H1 (cell line): ENCODE results near the gene SEZ6. TPM values are rescaled to one million over a fixed set of nuclear protein-coding genes. Genes with fewer than 3 reads are reported as not detected.

Source experiments
- CTCF ChIA-PET: fragments of 300-600 bp; sonication (Branson Sonifier 250); formaldehyde crosslinking; loops from one replicate; lab custom pipeline; 2021; ENCODE audit not compliant: partially characterized antibody; lab: Charles Lee
- POLR2A ChIA-PET: fragments of 300-600 bp; sonication (Branson Sonifier 250); formaldehyde crosslinking; loops from one replicate; lab custom pipeline; 2021; ENCODE audit warnings: inconsistent platforms; ENCODE audit not compliant: partially characterized antibody; lab: Charles Lee
- DNase-seq, 2 experiments: peaks; one replicate each; pipeline versions ENCODE4 v3.0.0 to v3.0.0-alpha.2; 2010 to 2022; ENCODE audit warnings: low spot score in 2 of 2, low read depth in 1 of 2, mixed read lengths in 1 of 2
- FAIRE-seq: peaks from 2 replicates; lab custom pipeline; 2011; peaks lifted over from hg19 to GRCh38; lab: Jason Lieb, UNC
- H2AFZ ChIP-seq: 2 replicates; pipeline ENCODE4 v1.8.1; 2012; ENCODE audit warnings: low read length, inconsistent platforms
- H2AK5ac ChIP-seq: 2 replicates; pipeline ENCODE4 v1.6.1; 2013; ENCODE audit warnings: low read depth, low read length
- H2BK120ac ChIP-seq: replicated peaks from 2 replicates; pipeline ENCODE3; 2013; ENCODE audit warnings: low read depth, low read length, inconsistent platforms
- H2BK12ac ChIP-seq: 2 replicates; pipeline ENCODE4 v1.6.1; 2013; ENCODE audit warnings: low read depth, low read length
- H2BK15ac ChIP-seq: 2 replicates; pipeline ENCODE4 v1.6.1; 2013; ENCODE audit warnings: low read length
- H2BK20ac ChIP-seq: 2 replicates; pipeline ENCODE4 v1.6.1; 2013; ENCODE audit warnings: low read length
- H2BK5ac ChIP-seq: 2 replicates; pipeline ENCODE4 v1.6.1; 2013; ENCODE audit warnings: low read depth, low read length
- H3K14ac ChIP-seq: 2 replicates; pipeline ENCODE4 v1.6.1; 2013; ENCODE audit warnings: inconsistent platforms; ENCODE audit not compliant: insufficient read length
- H3K18ac ChIP-seq: 2 replicates; pipeline ENCODE4 v1.6.1; 2013; ENCODE audit warnings: low read length; ENCODE audit errors: extremely low read depth
- H3K23ac ChIP-seq: 2 replicates; pipeline ENCODE4 v1.6.1; 2013; ENCODE audit warnings: inconsistent platforms; ENCODE audit not compliant: insufficient read length
- H3K23me2 ChIP-seq: 2 replicates; pipeline ENCODE4 v1.6.1; 2013; ENCODE audit warnings: low read depth, low read length
- H3K27ac ChIP-seq: 2 replicates; pipeline ENCODE4 v1.6.1; 2011; ENCODE audit warnings: low read depth, low read length, inconsistent platforms
- H3K27me3 ChIP-seq, 4 experiments: replicated peaks in 1 of 4; 1 replicate in 1 of 4; 2 replicates in 3 of 4; pipeline versions ENCODE4 v1.6.1 to v1.8.1; 2011 to 2013; ENCODE audit warnings: low read length in 3 of 4, mild to moderate bottlenecking in 3 of 4, inconsistent platforms in 2 of 4, mixed read lengths in 2 of 4, moderate library complexity in 1 of 4; ENCODE audit not compliant: control insufficient read depth in 3 of 4, insufficient read depth in 3 of 4; ENCODE audit errors: extremely low read depth in 1 of 4
- H3K36me3 ChIP-seq, 4 experiments: 2 replicates each; pipeline versions ENCODE4 v1.6.1 to v1.8.1; 2011 to 2013; ENCODE audit warnings: mild to moderate bottlenecking in 4 of 4, low read length in 3 of 4, moderate library complexity in 2 of 4, control low read depth in 1 of 4, inconsistent platforms in 1 of 4; ENCODE audit not compliant: insufficient read depth in 4 of 4, control insufficient read depth in 2 of 4
- H3K4ac ChIP-seq: replicated peaks from 2 replicates; pipeline ENCODE3; 2013; ENCODE audit warnings: low read length, low read depth, mixed read lengths, inconsistent platforms; ENCODE audit not compliant: insufficient read length
- H3K4me1 ChIP-seq, 4 experiments: replicated peaks in 1 of 4; 1 replicate in 1 of 4; 2 replicates in 3 of 4; pipeline versions ENCODE4 v1.6.1 to v1.8.1; 2011 to 2013; ENCODE audit warnings: low read length in 3 of 4, inconsistent platforms in 2 of 4, mixed read lengths in 1 of 4; ENCODE audit not compliant: insufficient read depth in 4 of 4, control insufficient read depth in 3 of 4
- H3K4me2 ChIP-seq, 2 experiments: 2 replicates each; pipeline versions ENCODE4 v1.6.1 to v1.8.1; 2011 to 2013; ENCODE audit warnings: low read depth in 2 of 2, low read length in 2 of 2, control low read depth in 1 of 2, inconsistent platforms in 1 of 2, mild to moderate bottlenecking in 1 of 2; ENCODE audit not compliant: insufficient read depth in 1 of 2
- H3K4me3 ChIP-seq, 4 experiments: fragments of 200-600, 300-600 bp in 1 of 4; sonication (generic), shearing (Covaris generic), sonication (Bioruptor Twin) in 1 of 4; 2 replicates each; pipeline versions ENCODE4 v1.5.1 to v1.8.1; 2011 to 2016; ENCODE audit warnings: low read length in 4 of 4, low read depth in 3 of 4, control low read depth in 2 of 4, inconsistent platforms in 2 of 4, mild to moderate bottlenecking in 2 of 4, mixed read lengths in 1 of 4, moderate library complexity in 1 of 4; ENCODE audit not compliant: insufficient read depth in 2 of 4; ENCODE audit errors: extremely low read depth in 1 of 4
- H3K56ac ChIP-seq: replicated peaks from 2 replicates; pipeline ENCODE3; 2013; ENCODE audit warnings: low read depth, mild to moderate bottlenecking, mixed read lengths, low read length, inconsistent platforms; ENCODE audit not compliant: insufficient read length
- H3K79me1 ChIP-seq: 2 replicates; pipeline ENCODE4 v1.6.1; 2013; ENCODE audit warnings: low read depth, low read length, control low read depth
- H3K79me2 ChIP-seq, 2 experiments: 2 replicates each; pipeline versions ENCODE4 v1.6.1 to v1.8.1; 2012 to 2013; ENCODE audit warnings: low read length in 2 of 2, mild to moderate bottlenecking in 2 of 2, inconsistent platforms in 1 of 2; ENCODE audit not compliant: insufficient read depth in 2 of 2, control insufficient read depth in 1 of 2
- H3K9ac ChIP-seq, 4 experiments: replicated peaks in 1 of 4; 1 replicate in 1 of 4; 2 replicates in 3 of 4; pipeline versions ENCODE4 v1.6.1 to v1.8.1; 2011 to 2013; ENCODE audit warnings: low read depth in 3 of 4, low read length in 3 of 4, control low read depth in 2 of 4, mild to moderate bottlenecking in 2 of 4, moderate library complexity in 2 of 4, inconsistent platforms in 1 of 4; ENCODE audit errors: extremely low read depth in 1 of 4
- H3K9me3 ChIP-seq, 2 experiments: 2 replicates each; pipeline versions ENCODE4 v1.6.1 to v1.8.1; 2012 to 2013; ENCODE audit warnings: mild to moderate bottlenecking in 2 of 2, moderate library complexity in 2 of 2, control low read depth in 1 of 2, inconsistent platforms in 1 of 2, low read depth in 1 of 2, low read length in 1 of 2, mixed read lengths in 1 of 2; ENCODE audit not compliant: insufficient read depth in 2 of 2
- H4K20me1 ChIP-seq, 2 experiments: replicated peaks in 1 of 2; 2 replicates each; pipeline versions ENCODE3 to v1.8.1; 2011 to 2013; ENCODE audit warnings: inconsistent platforms in 2 of 2, low read length in 2 of 2, mild to moderate bottlenecking in 1 of 2; ENCODE audit not compliant: insufficient read depth in 2 of 2, control insufficient read depth in 1 of 2
- H4K5ac ChIP-seq: 2 replicates; pipeline ENCODE4 v1.6.1; 2013; ENCODE audit warnings: low read length, low read depth, mixed read lengths, inconsistent platforms; ENCODE audit not compliant: insufficient read length
- H4K8ac ChIP-seq: 2 replicates; pipeline ENCODE4 v1.8.0; 2013; ENCODE audit warnings: mild to moderate bottlenecking, moderate library complexity, low read length, inconsistent platforms; ENCODE audit not compliant: insufficient read depth; ENCODE audit errors: extremely low read depth
- H4K91ac ChIP-seq: replicated peaks from 2 replicates; pipeline ENCODE3; 2013; ENCODE audit warnings: low read length, mixed read lengths, inconsistent platforms; ENCODE audit not compliant: insufficient read length
- BACH1 ChIP-seq: IDR thresholded peaks from 2 replicates; pipeline ENCODE4 v1.6.1; 2012; ENCODE audit warnings: low read length, improper control_type of control experiment
- CREB1 ChIP-seq: IDR thresholded peaks from 2 replicates; pipeline ENCODE4 v1.6.1; 2012; ENCODE audit warnings: inconsistent platforms
- FOSL1 ChIP-seq: IDR thresholded peaks from 2 replicates; pipeline ENCODE4 v1.6.1; 2011; ENCODE audit warnings: mild to moderate bottlenecking, low read depth, low read length, moderate library complexity; ENCODE audit not compliant: insufficient read depth
- HDAC2 ChIP-seq, 2 experiments: fragments of 300-600 bp in 1 of 2; sonication (generic) in 1 of 2; IDR thresholded peaks; 2 replicates each; pipeline ENCODE4 v1.6.1; 2011 to 2012; ENCODE audit warnings: low read depth in 2 of 2, low read length in 2 of 2, mild to moderate bottlenecking in 2 of 2, moderate library complexity in 2 of 2, borderline replicate concordance in 1 of 2, inconsistent platforms in 1 of 2
- HDAC6 ChIP-seq: IDR thresholded peaks from one replicate; pipeline ENCODE4 v1.7.1; 2012; ENCODE audit warnings: low read depth, mild to moderate bottlenecking, inconsistent platforms, low read length, moderate library complexity
- KDM1A ChIP-seq: fragments of 200-600, 300-600 bp; sonication (generic); IDR thresholded peaks from 2 replicates; pipeline ENCODE4 v1.7.1; 2016; ENCODE audit warnings: mild to moderate bottlenecking, low read length, borderline replicate concordance
- KDM4A ChIP-seq: IDR thresholded peaks from one replicate; pipeline ENCODE4 v1.7.1; 2012; ENCODE audit warnings: low read depth, mild to moderate bottlenecking, moderate library complexity, low read length, inconsistent platforms; ENCODE audit not compliant: severe bottlenecking
- POU5F1 ChIP-seq: IDR thresholded peaks from 2 replicates; pipeline ENCODE4 v1.6.1; 2011; ENCODE audit warnings: low read depth, mild to moderate bottlenecking, low read length, moderate library complexity
- RFX5 ChIP-seq: IDR thresholded peaks from 2 replicates; pipeline ENCODE4 v1.6.1; 2011; ENCODE audit warnings: low read depth, low read length, improper control_type of control experiment, borderline replicate concordance
- SAP30 ChIP-seq: fragments of 300-600 bp; sonication (generic); IDR thresholded peaks from 2 replicates; pipeline ENCODE4 v1.7.1; 2012; ENCODE audit warnings: low read length, moderate library complexity, mild to moderate bottlenecking, inconsistent platforms; ENCODE audit not compliant: insufficient read depth, insufficient replicate concordance
- TAF1 ChIP-seq: IDR thresholded peaks from 2 replicates; pipeline ENCODE4 v1.6.1; 2011; ENCODE audit warnings: mild to moderate bottlenecking, low read depth, low read length
- YY1 ChIP-seq: IDR thresholded peaks from 2 replicates; pipeline ENCODE4 v1.6.1; 2011; ENCODE audit warnings: low read depth, mild to moderate bottlenecking, low read length
- WGBS, 2 experiments: shearing (Covaris generic) in 1 of 2; methylation state at CpG; one replicate each; pipeline versions ENCODE4 v1.1.6 to v1.1.7; 2013 to 2015; ENCODE audit warnings: low lambda C conversion rate in 2 of 2, mixed read lengths in 2 of 2, inconsistent platforms in 1 of 2, low coverage in 1 of 2, missing lambda C conversion rate in 1 of 2; ENCODE audit not compliant: insufficient replicate concordance in 2 of 2, insufficient coverage in 1 of 2, insufficient read length in 1 of 2; ENCODE audit errors: extremely low coverage in 1 of 2, missing lambda C conversion rate in 1 of 2; 5-methylcytosine and 5-hydroxymethylcytosine counted together
- polyA plus RNA-seq, 7 experiments: library from polyadenylated mRNA; depleted of rRNA in 3 of 7; stranded (reverse) in 5 of 7; unstranded in 2 of 7; fragments of >200 nt in 5 of 7; fragments of 200-250 nt in 2 of 7; gene quantifications; 1 replicate in 5 of 7; 2 replicates in 1 of 7; 4 replicates in 1 of 7; pipeline versions ENCODE4 v1.2.1 to v1.2.3, GENCODE V29; 2011 to 2013; ENCODE audit warnings: missing spikeins in 2 of 7, mixed read lengths in 2 of 7
- total RNA-seq: library from RNA; stranded (reverse); fragmentation: NEBNext Ultra II Directional; extraction: Animal tissue kit (Norgen Biotek cat#: 25700); gene quantifications from 2 replicates; pipeline ENCODE4 v1.2.1, GENCODE V29; 2021
- TF ChIP-seq, protein P1 (sequence below): IDR thresholded peaks from 2 replicates; pipeline ENCODE4 v1.6.1; 2011; ENCODE audit warnings: low read depth, mild to moderate bottlenecking, low read length; ENCODE audit not compliant: insufficient read depth

SEZ6 gene
- total and polyA plus RNA-seq, 2 of the 8 experiments (the other 6 are each of a cell fraction or from before 2014, with no cell fraction given): 6.9 to 16.1 TPM

DNA sequence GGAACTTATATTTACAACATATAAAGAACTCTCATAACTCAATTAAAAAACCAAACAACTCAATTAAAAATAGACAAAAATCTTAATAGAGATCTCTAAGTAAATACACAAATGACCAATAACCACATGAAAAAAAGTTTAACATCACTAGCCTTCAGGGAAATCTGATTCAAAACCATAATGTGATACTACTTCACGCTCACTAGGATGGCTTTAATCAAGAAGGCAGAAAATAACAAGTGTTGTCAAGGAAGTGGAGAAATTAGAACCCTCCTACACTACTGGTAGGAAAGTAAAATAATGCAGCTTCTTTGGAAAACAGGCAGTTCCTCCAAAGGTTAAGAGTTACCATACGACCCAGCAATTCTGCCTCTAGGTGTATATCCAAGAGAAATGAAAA, 62.9 kb downstream of the SEZ6 start:
- Histone ChIP-seq H2AFZ (no peak overlapping the region), H3K79me2 (peaks cover 60 to 100% of the 10 kb centered on the region in 2 experiments), H3K18ac (no peak overlapping the region), H3K27me3 (no peaks in the 10 kb centered on the region), H2BK5ac (no peak overlapping the region), H2BK12ac (no peak overlapping the region), H3K4me1 (peaks cover 0 to 11% (median 5%) of the 10 kb centered on the region in 4 experiments; a peak in 5 of 7 replicates), H4K20me1 (peaks cover 21 to 25% of the 10 kb centered on the region in 2 experiments), H3K79me1 (peaks cover 6% of the 10 kb centered on the region; the same call in 1 of the 2 replicates), H3K4me3 (no peak overlapping the region), H4K8ac (no peak overlapping the region), H4K91ac (no peak overlapping the region), H3K36me3 (peaks cover 0 to 29% (median 3%) of the 10 kb centered on the region in 4 experiments; a peak in 5 of 8 replicates), H2AK5ac (no peak overlapping the region), H2BK15ac (no peak overlapping the region), H3K4me2 (no peak overlapping the region), H3K23me2 (no peaks in the 10 kb centered on the region), H3K23ac (no peak overlapping the region), H3K56ac (no peak overlapping the region), H3K9ac (no peak overlapping the region), H2BK120ac (no peak overlapping the region), H3K14ac (no peak overlapping the region), H2BK20ac (no peak overlapping the region), H3K27ac (no peak overlapping the region), H3K4ac (no peak overlapping the region), H3K9me3 (no peaks in the 10 kb centered on the region), H4K5ac (no peak overlapping the region)
- ChIA-PET POLR2A (interaction anchor here (1.0 to 1.1 kb wide), 2 partner anchors 9 to 12 kb away, joined by 3 to 4 read pairs; partner anchors contain the start of gene PHF12), CTCF (interaction anchor here (0.9 to 2.2 kb wide), 8 partner anchors 9 to 216 kb away, joined by 3 to 10 read pairs (median 5); partner anchors contain the start of gene DHRS13)
- WGBS, 2 experiments: 94% methylated on average over 2 of the region's 2 CpGs; no CpG with 5 or more reads in 1 of the 2 experiments
- no peak for TF ChIP-seq HDAC6
- no peak for TF ChIP-seq KDM1A
- TF ChIP-seq KDM4A: no peak
- TF ChIP-seq, protein P1, sequence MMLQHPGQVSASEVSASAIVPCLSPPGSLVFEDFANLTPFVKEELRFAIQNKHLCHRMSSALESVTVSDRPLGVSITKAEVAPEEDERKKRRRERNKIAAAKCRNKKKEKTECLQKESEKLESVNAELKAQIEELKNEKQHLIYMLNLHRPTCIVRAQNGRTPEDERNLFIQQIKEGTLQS: no peak
- TF ChIP-seq HDAC2 (IDR thresholded peaks at IDR 0.05; ENCODE audit: borderline replicate concordance in 1 of 2, low read depth in 2 of 2, low read length in 2 of 2): no peak
- no peak for TF ChIP-seq SAP30
- no peak for TF ChIP-seq BACH1
- TF ChIP-seq RFX5: no peak
- no peak for TF ChIP-seq POU5F1
- TF ChIP-seq TAF1: no peak
- TF ChIP-seq FOSL1: no peak
- TF ChIP-seq YY1: no peak
- no peak for TF ChIP-seq CREB1
- DNase-seq: no peak
- no peak for FAIRE-seq
